GM12878 (cell line): Measurements from ENCODE around the gene KIRREL3. TPM values are rescaled to one million over a fixed set of nuclear protein-coding genes. Genes with fewer than 3 reads are reported as not detected.

Source experiments
- ATAC-seq: fragments of 200-7000 bp; cut with Tn5 transposase; 3 replicates; pipeline ENCODE4 v1.9.1; 2020; ENCODE audit warnings: mild to moderate bottlenecking, moderate library complexity
- BruUV-seq: library from RNA; stranded (reverse); fragments of 400-500 nt; replicated peaks from 2 replicates; lab custom pipeline; 2021; lab: Mats Ljungman, UMichigan
- CTCF ChIA-PET: fragments of 300-600 bp; sonication (Branson Sonifier 250); formaldehyde crosslinking; extraction: SDS; loops from one replicate; lab custom pipeline; 2021; ENCODE audit warnings: inconsistent platforms; lab: Yijun Ruan, JAX
- POLR2A ChIA-PET: fragments of 350-600 bp; formaldehyde crosslinking; extraction: SDS; loops from one replicate; lab custom pipeline; 2021; ENCODE audit warnings: inconsistent platforms; lab: Charles Lee
- RAD21 ChIA-PET: fragments of 300-600 bp; sonication (Branson Sonifier 250); formaldehyde crosslinking; loops from one replicate; lab custom pipeline; 2023; ENCODE audit warnings: antibody characterized with exemption; ENCODE audit not compliant: unreplicated experiment; lab: Charles Lee
- SMC1A ChIA-PET: fragments of 300-600 bp; sonication (Branson Sonifier 250); formaldehyde crosslinking; loops from one replicate; lab custom pipeline; 2023; ENCODE audit not compliant: unreplicated experiment, uncharacterized antibody; lab: Charles Lee
- DNase-seq: peaks from one replicate; pipeline ENCODE4 v3.0.0-alpha.2; 2011; ENCODE audit warnings: low read depth, low spot score
- FAIRE-seq: peaks from 3 replicates; lab custom pipeline; 2011; peaks lifted over from hg19 to GRCh38; lab: Jason Lieb, UNC
- H2AFZ ChIP-seq: 2 replicates; pipeline ENCODE4 v1.6.0; 2011; ENCODE audit warnings: low read depth, low read length, control low read depth; ENCODE audit not compliant: control insufficient read depth
- H3K27ac ChIP-seq: 2 replicates; pipeline ENCODE4 v1.5.1; 2011; ENCODE audit warnings: control low read depth; ENCODE audit not compliant: control insufficient read depth, insufficient read depth
- H3K27me3 ChIP-seq, 2 experiments: replicated peaks in 1 of 2; 2 replicates each; pipeline versions ENCODE4 v1.6.0 to v1.6.1; 2011; ENCODE audit warnings: low read length in 1 of 2; ENCODE audit not compliant: control insufficient read depth in 2 of 2, insufficient read depth in 2 of 2
- H3K36me3 ChIP-seq, 2 experiments: 2 replicates each; pipeline ENCODE4 v1.5.1; 2011; ENCODE audit warnings: low read length in 1 of 2; ENCODE audit not compliant: control insufficient read depth in 2 of 2, insufficient read depth in 2 of 2
- H3K4me1 ChIP-seq: 2 replicates; pipeline ENCODE4 v1.6.1; 2011; ENCODE audit warnings: mild to moderate bottlenecking, low read length, moderate library complexity, mixed read lengths; ENCODE audit not compliant: control insufficient read depth, insufficient read depth
- H3K4me2 ChIP-seq: 2 replicates; pipeline ENCODE4 v1.6.0; 2011; ENCODE audit warnings: control low read depth; ENCODE audit not compliant: control insufficient read depth, insufficient read depth
- H3K4me3 ChIP-seq: fragments of 200-600 bp; sonication (generic); 2 replicates; pipeline ENCODE4 v1.5.1; 2016
- H3K79me2 ChIP-seq: 2 replicates; pipeline ENCODE4 v1.6.0; 2011; ENCODE audit warnings: low read length; ENCODE audit not compliant: control insufficient read depth, insufficient read depth
- H3K9ac ChIP-seq: 2 replicates; pipeline ENCODE4 v1.8.0; 2011; ENCODE audit warnings: low read length, control low read depth, mixed read lengths; ENCODE audit not compliant: control insufficient read depth, insufficient read depth
- H3K9me3 ChIP-seq: replicated peaks from 3 replicates; pipeline ENCODE4 v1.5.1; 2011; ENCODE audit warnings: mild to moderate bottlenecking, low read length; ENCODE audit not compliant: control insufficient read depth, insufficient read depth
- H4K20me1 ChIP-seq: 2 replicates; pipeline ENCODE4 v1.6.0; 2011; ENCODE audit not compliant: control insufficient read depth, insufficient read depth
- CBFB ChIP-seq: IDR thresholded peaks from 2 replicates; pipeline ENCODE4 v1.6.1; 2016; ENCODE audit warnings: antibody characterized with exemption, low read depth
- EP300 ChIP-seq, 2 experiments: fragments of 150-350 bp in 1 of 2; IDR thresholded peaks; 2 replicates each; pipeline ENCODE4 v1.6.1; 2011 to 2012; ENCODE audit warnings: low read depth in 2 of 2, low read length in 2 of 2, borderline replicate concordance in 1 of 2, improper control_type of control experiment in 1 of 2, inconsistent platforms in 1 of 2; ENCODE audit not compliant: control insufficient read depth in 1 of 2
- FOXM1 ChIP-seq: IDR thresholded peaks from 2 replicates; pipeline ENCODE4 v1.6.1; 2012; ENCODE audit warnings: low read depth, mild to moderate bottlenecking, inconsistent platforms, low read length, moderate library complexity
- HDAC6 ChIP-seq: fragments of 200-600 bp; sonication (generic); IDR thresholded peaks from one replicate; pipeline ENCODE4 v1.8.0; 2017; ENCODE audit warnings: antibody characterized with exemption; ENCODE audit not compliant: unreplicated experiment
- IRF3 ChIP-seq: fragments of 450-650 bp; IDR thresholded peaks from 2 replicates; pipeline ENCODE4 v1.6.1; 2014; ENCODE audit warnings: mild to moderate bottlenecking
- KAT2A ChIP-seq: conservative IDR thresholded peaks from 2 replicates; pipeline ENCODE4 v1.6.1; 2011; ENCODE audit warnings: low read depth, low read length; ENCODE audit not compliant: control insufficient read depth
- MTA2 ChIP-seq: fragments of 450-650 bp; IDR thresholded peaks from 2 replicates; pipeline ENCODE4 v1.6.1; 2016; ENCODE audit warnings: low read depth, mild to moderate bottlenecking, moderate library complexity
- SMAD1 ChIP-seq: fragments of 450-650 bp; IDR thresholded peaks from 2 replicates; pipeline ENCODE4 v1.6.1; 2018; ENCODE audit warnings: mild to moderate bottlenecking, low read depth; ENCODE audit not compliant: partially characterized antibody
- SREBF2 ChIP-seq: IDR thresholded peaks from 2 replicates; pipeline ENCODE4 v1.6.1; 2012; ENCODE audit warnings: mild to moderate bottlenecking, low read length
- TCF3 ChIP-seq: IDR thresholded peaks from 2 replicates; pipeline ENCODE4 v1.6.1; 2012; ENCODE audit warnings: low read depth, mild to moderate bottlenecking, low read length, borderline replicate concordance; ENCODE audit not compliant: insufficient read depth
- TCF7 ChIP-seq: IDR thresholded peaks from 2 replicates; pipeline ENCODE4 v1.6.1; 2014; ENCODE audit warnings: antibody characterized with exemption, borderline replicate concordance
- ZNF622 ChIP-seq: fragments of 450-650 bp; IDR thresholded peaks from 2 replicates; pipeline ENCODE4 v1.6.1; 2017; ENCODE audit warnings: mild to moderate bottlenecking, inconsistent platforms
- WGBS: methylation state at CpG from one replicate; pipeline ENCODE4 v1.1.6; 2016; ENCODE audit warnings: low lambda C conversion rate; ENCODE audit not compliant: insufficient replicate concordance, insufficient coverage; ENCODE audit errors: missing lambda C conversion rate; 5-methylcytosine and 5-hydroxymethylcytosine counted together
- in situ Hi-C: fragments of 300-500 bp; cut with MboI; formaldehyde crosslinking; loops from 9 replicates; pipeline ENCODE4 v1.14.3; 2018; ENCODE audit warnings: mixed read lengths
- intact Hi-C: fragments of 100-400 bp; cut with micrococcal nuclease; formaldehyde crosslinking; loops from one replicate; pipeline ENCODE4 v1.14.2; 2022; ENCODE audit not compliant: unreplicated experiment
- polyA plus RNA-seq, 11 experiments: library from polyadenylated mRNA; depleted of rRNA in 4 of 11; unstranded in 6 of 11; stranded (reverse) in 5 of 11; fragments of >200 nt; fragmentation: Nextera tagmentation in 4 of 11; fragmentation: Illumina TruSeq in 1 of 11; extraction: Ambion mirVana in 4 of 11; extraction: Trizol in 1 of 11; gene quantifications; 1 replicate in 1 of 11; 2 replicates in 10 of 11; pipeline versions ENCODE4 v1.2.1 to v1.2.3, GENCODE V29; 2011 to 2016; ENCODE audit warnings: inconsistent platforms in 2 of 11, missing spikeins in 2 of 11, low read depth in 1 of 11
- total RNA-seq, 4 experiments: library from RNA; depleted of rRNA in 3 of 4; stranded (reverse); fragments of >200 nt in 3 of 4; fragmentation: Illumina TruSeq in 1 of 4; extraction: Trizol in 1 of 4; gene quantifications; 2 replicates each; pipeline versions ENCODE4 v1.2.1 to v1.2.3, GENCODE V29; 2013 to 2021

The KIRREL3 gene
- total and polyA plus RNA-seq, 10 of the 15 experiments (the other 5 are each of a cell fraction or from before 2014, with no cell fraction given): under 0.01 TPM; not detected in 9

- 71% methylated on average over 5 of the region's 5 CpGs for WGBS
- no peaks in the 10 kb centered on the region for H3K36me3 ChIP-seq
- no peak overlapping the region for H2AFZ ChIP-seq
- H4K20me1 ChIP-seq: no peaks in the 10 kb centered on the region
- DNase-seq (no peak), FAIRE-seq (no peak), ATAC-seq (no peak)
- H3K9me3 ChIP-seq: no peaks in the 10 kb centered on the region
- no peaks in the 10 kb centered on the region for H3K27me3 ChIP-seq
- ChIA-PET CTCF (no interaction called here), RAD21 (no interaction called here), POLR2A (no interaction called here), SMC1A (interaction anchor here (0.6 kb wide), 1 partner anchor 72 kb away, joined by 3 read pairs; no protein-coding TSS in a partner anchor)
- no peak overlapping the region for H3K4me2 ChIP-seq
- in situ Hi-C loops (no loop called here), intact Hi-C loops (no loop called here)
- no peaks in the 10 kb centered on the region for H3K79me2 ChIP-seq
- H3K27ac ChIP-seq: no peak overlapping the region
- no peak for TF ChIP-seq HDAC6
- no peak for TF ChIP-seq TCF3
- no peak for TF ChIP-seq CBFB
- TF ChIP-seq KAT2A: no peak
- no peak for TF ChIP-seq ZNF622
- TF ChIP-seq IRF3: no peak
- no peak for TF ChIP-seq FOXM1
- no peak for TF ChIP-seq TCF7
- TF ChIP-seq EP300 (IDR thresholded peaks at IDR 0.05; ENCODE audit: borderline replicate concordance in 1 of 2, control insufficient read depth in 1 of 2, low read depth in 2 of 2, low read length in 2 of 2): no peak
- no peak for TF ChIP-seq MTA2
- TF ChIP-seq SMAD1: no peak
- no peak for TF ChIP-seq SREBF2
- H3K4me3 ChIP-seq: no peak overlapping the region
- no TSS peak for BruUV-seq
- H3K9ac ChIP-seq: no peak overlapping the region
- H3K4me1 ChIP-seq: peaks cover 9% of the 10 kb centered on the region
Measured at GRCh38 chr11:126393143-126393542, 607.4 kb downstream of the KIRREL3 start.
